Panc1 (cell line): Measurements from ENCODE around the gene SLAIN2.

Source experiments
- POLR2AphosphoS5 ChIP-seq: IDR thresholded peaks from 2 replicates; pipeline ENCODE4 v1.6.1; 2012; ENCODE audit warnings: mild to moderate bottlenecking, low read depth, low read length, moderate library complexity
- SIN3A ChIP-seq: IDR thresholded peaks from 2 replicates; pipeline ENCODE4 v1.6.1; 2012; ENCODE audit warnings: low read depth, mild to moderate bottlenecking, low read length, moderate library complexity, borderline replicate concordance; ENCODE audit not compliant: insufficient read depth
- TF ChIP-seq, protein P1 (sequence below): fragments of 450-650 bp; IDR thresholded peaks from 2 replicates; pipeline ENCODE4 v1.5.1; 2017; ENCODE audit warnings: mild to moderate bottlenecking
- TF ChIP-seq, protein P2 (sequence below), 2 experiments: IDR thresholded peaks; 2 replicates each; pipeline ENCODE4 v1.6.1; 2011 to 2012; ENCODE audit warnings: low read depth in 2 of 2, control low read depth in 1 of 2, low read length in 1 of 2, mild to moderate bottlenecking in 1 of 2, moderate library complexity in 1 of 2; ENCODE audit not compliant: insufficient read depth in 1 of 2

DNA sequence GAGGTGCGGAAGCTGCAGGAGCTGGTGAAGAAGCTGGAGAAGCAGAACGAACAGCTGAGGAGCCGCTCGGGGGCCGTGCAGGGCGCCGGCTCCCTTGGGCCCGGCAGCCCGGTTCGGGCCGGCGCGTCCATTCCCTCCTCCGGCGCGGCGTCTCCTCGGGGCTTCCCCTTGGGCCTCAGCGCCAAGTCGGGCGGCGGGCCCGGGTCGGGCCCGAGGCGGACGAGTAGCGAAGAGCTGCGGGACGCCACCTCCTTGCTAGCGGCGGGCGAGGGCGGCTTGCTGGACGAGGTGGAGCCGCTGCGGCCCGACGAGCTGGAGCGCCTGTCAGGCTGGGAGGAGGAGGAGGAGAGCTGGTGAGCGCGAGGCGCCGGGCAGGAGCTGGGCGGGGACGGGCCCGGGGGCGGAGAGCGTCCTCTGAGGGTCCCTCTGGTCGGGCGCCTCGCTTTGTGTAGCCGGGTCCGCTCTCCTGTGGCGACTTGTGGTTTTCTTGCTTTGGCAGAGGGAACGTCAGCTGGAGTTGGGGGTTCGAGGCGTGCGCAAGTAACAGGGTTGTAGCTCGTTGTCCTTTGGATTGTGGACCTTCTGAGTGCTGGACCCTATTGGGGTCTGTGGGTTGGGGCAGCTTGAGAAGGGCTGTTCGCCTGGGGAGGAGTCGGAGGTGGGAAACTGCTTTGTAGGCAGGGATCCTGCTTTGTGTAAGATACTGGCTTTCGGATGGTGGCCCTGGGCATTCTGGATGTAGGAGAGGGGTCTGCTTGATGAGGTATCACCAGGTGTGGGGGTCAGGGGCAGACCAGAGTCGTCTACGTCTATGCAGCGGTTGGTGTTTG, 662 bp downstream of the SLAIN2 start:
- TF ChIP-seq, protein P1, sequence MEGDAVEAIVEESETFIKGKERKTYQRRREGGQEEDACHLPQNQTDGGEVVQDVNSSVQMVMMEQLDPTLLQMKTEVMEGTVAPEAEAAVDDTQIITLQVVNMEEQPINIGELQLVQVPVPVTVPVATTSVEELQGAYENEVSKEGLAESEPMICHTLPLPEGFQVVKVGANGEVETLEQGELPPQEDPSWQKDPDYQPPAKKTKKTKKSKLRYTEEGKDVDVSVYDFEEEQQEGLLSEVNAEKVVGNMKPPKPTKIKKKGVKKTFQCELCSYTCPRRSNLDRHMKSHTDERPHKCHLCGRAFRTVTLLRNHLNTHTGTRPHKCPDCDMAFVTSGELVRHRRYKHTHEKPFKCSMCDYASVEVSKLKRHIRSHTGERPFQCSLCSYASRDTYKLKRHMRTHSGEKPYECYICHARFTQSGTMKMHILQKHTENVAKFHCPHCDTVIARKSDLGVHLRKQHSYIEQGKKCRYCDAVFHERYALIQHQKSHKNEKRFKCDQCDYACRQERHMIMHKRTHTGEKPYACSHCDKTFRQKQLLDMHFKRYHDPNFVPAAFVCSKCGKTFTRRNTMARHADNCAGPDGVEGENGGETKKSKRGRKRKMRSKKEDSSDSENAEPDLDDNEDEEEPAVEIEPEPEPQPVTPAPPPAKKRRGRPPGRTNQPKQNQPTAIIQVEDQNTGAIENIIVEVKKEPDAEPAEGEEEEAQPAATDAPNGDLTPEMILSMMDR, result no peak
- TF ChIP-seq SIN3A, result no peak
- TF ChIP-seq POLR2AphosphoS5, result no peak
- TF ChIP-seq, protein P2, sequence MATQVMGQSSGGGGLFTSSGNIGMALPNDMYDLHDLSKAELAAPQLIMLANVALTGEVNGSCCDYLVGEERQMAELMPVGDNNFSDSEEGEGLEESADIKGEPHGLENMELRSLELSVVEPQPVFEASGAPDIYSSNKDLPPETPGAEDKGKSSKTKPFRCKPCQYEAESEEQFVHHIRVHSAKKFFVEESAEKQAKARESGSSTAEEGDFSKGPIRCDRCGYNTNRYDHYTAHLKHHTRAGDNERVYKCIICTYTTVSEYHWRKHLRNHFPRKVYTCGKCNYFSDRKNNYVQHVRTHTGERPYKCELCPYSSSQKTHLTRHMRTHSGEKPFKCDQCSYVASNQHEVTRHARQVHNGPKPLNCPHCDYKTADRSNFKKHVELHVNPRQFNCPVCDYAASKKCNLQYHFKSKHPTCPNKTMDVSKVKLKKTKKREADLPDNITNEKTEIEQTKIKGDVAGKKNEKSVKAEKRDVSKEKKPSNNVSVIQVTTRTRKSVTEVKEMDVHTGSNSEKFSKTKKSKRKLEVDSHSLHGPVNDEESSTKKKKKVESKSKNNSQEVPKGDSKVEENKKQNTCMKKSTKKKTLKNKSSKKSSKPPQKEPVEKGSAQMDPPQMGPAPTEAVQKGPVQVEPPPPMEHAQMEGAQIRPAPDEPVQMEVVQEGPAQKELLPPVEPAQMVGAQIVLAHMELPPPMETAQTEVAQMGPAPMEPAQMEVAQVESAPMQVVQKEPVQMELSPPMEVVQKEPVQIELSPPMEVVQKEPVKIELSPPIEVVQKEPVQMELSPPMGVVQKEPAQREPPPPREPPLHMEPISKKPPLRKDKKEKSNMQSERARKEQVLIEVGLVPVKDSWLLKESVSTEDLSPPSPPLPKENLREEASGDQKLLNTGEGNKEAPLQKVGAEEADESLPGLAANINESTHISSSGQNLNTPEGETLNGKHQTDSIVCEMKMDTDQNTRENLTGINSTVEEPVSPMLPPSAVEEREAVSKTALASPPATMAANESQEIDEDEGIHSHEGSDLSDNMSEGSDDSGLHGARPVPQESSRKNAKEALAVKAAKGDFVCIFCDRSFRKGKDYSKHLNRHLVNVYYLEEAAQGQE (IDR thresholded peaks at IDR 0.05; ENCODE audit: insufficient read depth in 1 of 2, low read depth in 2 of 2, low read length in 1 of 2), result no peak
